ENCODE data around the gene FLNA. TPM values are rescaled to one million over a fixed set of nuclear protein-coding genes. Genes with fewer than 3 reads are reported as not detected.
A peak's percentile ranks its signal among the peaks of the same experiment; 100 is the strongest.

The FLNA gene
- polyA plus RNA-seq, 2 of the 4 experiments (the other 2 are of a cell fraction), result 303 to 1,116 TPM

DNA sequence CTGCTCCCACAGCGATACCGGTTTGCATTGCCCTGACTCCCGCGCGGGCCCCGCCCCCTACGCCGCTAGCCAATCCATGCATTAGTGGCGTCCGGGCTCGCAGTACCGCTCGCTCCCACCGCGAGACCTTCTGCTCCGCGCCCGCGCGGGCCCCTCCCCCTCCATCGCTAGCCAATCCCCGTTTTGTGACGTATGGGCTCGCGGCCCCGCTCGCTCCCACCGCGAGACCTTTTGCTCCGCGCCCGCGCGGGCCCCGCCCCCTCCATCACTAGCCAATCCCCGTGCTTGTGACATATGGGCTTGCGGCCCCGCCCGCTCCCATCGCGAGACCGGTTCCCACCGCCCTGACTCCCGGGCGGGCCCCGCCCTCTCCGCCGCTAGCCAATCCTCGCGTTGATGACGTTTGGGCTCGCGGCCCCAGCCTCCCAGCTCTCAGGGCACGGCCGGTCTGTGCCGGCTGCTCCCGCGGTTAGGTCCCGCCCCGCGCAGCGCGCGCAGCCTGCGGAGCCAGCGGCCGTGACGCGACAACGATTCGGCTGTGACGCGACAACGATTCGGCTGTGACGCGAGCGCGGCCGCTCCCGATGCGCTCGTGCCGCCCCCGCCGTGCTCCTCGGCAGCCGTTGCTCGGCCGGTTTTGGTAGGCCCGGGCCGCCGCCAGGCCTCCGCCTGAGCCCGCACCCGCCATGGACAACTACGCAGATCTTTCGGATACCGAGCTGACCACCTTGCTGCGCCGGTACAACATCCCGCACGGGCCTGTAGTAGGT is 4.5 kb upstream of the FLNA start, which contains the start of gene EMD (continued):
- TF ChIP-seq ATOH8 (CRISPR knock-in tag; IDR thresholded peaks at IDR 0.05; ENCODE audit: low read depth) (no peak), MAX (IDR thresholded peaks at IDR 0.05) (peak; percentile 67), RCOR1 (IDR thresholded peaks at IDR 0.05; ENCODE audit: low read depth, low read length) (no peak)

DNA sequence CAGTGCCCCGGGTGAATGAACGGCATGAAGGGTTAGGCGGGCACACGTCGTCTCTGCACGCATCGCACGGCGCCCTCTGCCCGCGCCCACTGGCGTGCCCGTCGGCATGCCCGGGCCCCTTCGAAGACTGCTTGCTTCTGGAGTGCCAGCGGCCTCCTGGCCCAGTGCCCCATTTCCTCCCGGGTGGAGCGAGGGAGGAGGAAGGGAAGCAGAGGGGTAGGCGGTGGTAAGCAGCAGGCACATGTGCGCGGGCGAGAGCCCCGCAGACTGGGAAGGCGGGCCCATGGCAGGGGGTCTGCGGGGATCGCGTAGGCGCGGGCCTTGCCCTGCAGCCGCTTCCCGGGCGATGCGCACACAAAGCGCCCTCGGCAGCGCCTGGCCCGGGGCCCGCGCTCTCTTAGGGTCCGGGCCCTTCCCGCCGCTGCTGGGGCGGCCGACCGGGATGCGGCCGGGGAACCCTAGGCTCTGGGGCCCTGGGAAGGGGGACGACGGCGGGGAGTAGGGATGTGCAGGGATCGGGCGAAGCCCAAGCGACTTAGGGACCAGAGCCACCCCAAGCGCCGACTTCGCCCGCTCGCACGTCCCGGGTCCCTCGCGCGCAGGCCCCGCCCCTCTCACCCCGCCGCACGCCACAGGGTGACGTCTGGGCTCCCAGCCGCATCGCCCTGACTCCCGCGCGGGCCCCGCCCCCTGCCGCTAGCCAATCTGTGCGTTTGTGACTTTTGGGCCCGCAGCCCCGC is 3.8 kb upstream of the FLNA start:
- CTCF ChIA-PET, result interaction anchor here (0.6 to 1.7 kb wide), 2 partner anchors 15 to 163 kb away, joined by 3 to 8 read pairs; no protein-coding TSS in a partner anchor
- peaks cover 33% of the 10 kb centered on the region for H3K4me1 ChIP-seq
- ATAC-seq, result peak; percentile 11 to 67
- WGBS (ENCODE audit: missing lambda C conversion rate), result 26% methylated on average over 16 of the region's 79 CpGs
- H3K4me3 ChIP-seq, result peak overlapping the region; percentile 53
- H3K4me2 ChIP-seq, result peak overlapping the region; percentile 92
- H3K27ac ChIP-seq, result peak overlapping the region; percentile 89 to 99
- peak in 1 of 2 experiments; percentile 55 for DNase-seq (ENCODE audit: low read depth in 1 of 2, low spot score in 1 of 2)
- POLR2A ChIA-PET, result interaction anchor here (0.7 to 1.6 kb wide), 3 partner anchors 7 to 23 kb away, joined by 4 to 11 read pairs (median 9); partner anchors contain the start of gene RPL10
- FAIRE-seq, result no peak
- no peaks in the 10 kb centered on the region for H3K9me3 ChIP-seq
- TF ChIP-seq NFE2L2 (conservative IDR thresholded peaks at IDR 0.05; ENCODE audit: low read length) (no peak), SMC3 (IDR thresholded peaks at IDR 0.05) (no peak), MAZ (IDR thresholded peaks at IDR 0.05; ENCODE audit: borderline replicate concordance, low read depth, low read length) (no peak), TP53 (CRISPR knock-in tag; IDR thresholded peaks at IDR 0.05) (0 out of 2 replicates have a peak, but pooled peaks have one; percentile 28), TFCP2L1 (CRISPR knock-in tag; IDR thresholded peaks at IDR 0.05) (no peak), BCL3 (IDR thresholded peaks at IDR 0.05) (0 out of 3 replicates have a peak, but pooled peaks have one; percentile 27), BHLHE40 (IDR thresholded peaks at IDR 0.05; ENCODE audit: low read depth, low read length) (no peak), KDM5A (IDR thresholded peaks at IDR 0.05) (no peak), CHD2 (IDR thresholded peaks at IDR 0.05; ENCODE audit: low read length, partially characterized antibody) (no peak), JUN (IDR thresholded peaks at IDR 0.05) (peak; percentile 23 to 58; a peak in 2 of 5 replicates), RNF2 (IDR thresholded peaks at IDR 0.05; ENCODE audit: borderline replicate concordance, low read depth) (no peak), MAX (IDR thresholded peaks at IDR 0.05) (peak; percentile 45), ZFP36 (IDR thresholded peaks at IDR 0.05; ENCODE audit: borderline replicate concordance, partially characterized antibody) (no peak), FOSL2 (IDR thresholded peaks at IDR 0.05) (no peak), FOSL2 (CRISPR knock-in tag; IDR thresholded peaks at IDR 0.05) (no peak), RARB (CRISPR knock-in tag; IDR thresholded peaks at IDR 0.05) (no peak), RFX5 (IDR thresholded peaks at IDR 0.05) (no peak), CBX2 (IDR thresholded peaks at IDR 0.05; ENCODE audit: borderline replicate concordance, low read depth) (no peak), NR3C1 (IDR thresholded peaks at IDR 0.05) (no peak), RAD21 (conservative IDR thresholded peaks at IDR 0.05 in 1 of 2, IDR thresholded peaks at IDR 0.05 in 1 of 2) (no peak), EHF (CRISPR knock-in tag; IDR thresholded peaks at IDR 0.05) (no peak), CTCF (IDR thresholded peaks at IDR 0.05) (no peak), CEBPB (IDR thresholded peaks at IDR 0.05) (no peak)
- TF ChIP-seq, protein P1, sequence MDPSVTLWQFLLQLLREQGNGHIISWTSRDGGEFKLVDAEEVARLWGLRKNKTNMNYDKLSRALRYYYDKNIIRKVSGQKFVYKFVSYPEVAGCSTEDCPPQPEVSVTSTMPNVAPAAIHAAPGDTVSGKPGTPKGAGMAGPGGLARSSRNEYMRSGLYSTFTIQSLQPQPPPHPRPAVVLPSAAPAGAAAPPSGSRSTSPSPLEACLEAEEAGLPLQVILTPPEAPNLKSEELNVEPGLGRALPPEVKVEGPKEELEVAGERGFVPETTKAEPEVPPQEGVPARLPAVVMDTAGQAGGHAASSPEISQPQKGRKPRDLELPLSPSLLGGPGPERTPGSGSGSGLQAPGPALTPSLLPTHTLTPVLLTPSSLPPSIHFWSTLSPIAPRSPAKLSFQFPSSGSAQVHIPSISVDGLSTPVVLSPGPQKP (IDR thresholded peaks at IDR 0.05; ENCODE audit: low read depth, low read length), result no peak
- TF ChIP-seq, protein P2, sequence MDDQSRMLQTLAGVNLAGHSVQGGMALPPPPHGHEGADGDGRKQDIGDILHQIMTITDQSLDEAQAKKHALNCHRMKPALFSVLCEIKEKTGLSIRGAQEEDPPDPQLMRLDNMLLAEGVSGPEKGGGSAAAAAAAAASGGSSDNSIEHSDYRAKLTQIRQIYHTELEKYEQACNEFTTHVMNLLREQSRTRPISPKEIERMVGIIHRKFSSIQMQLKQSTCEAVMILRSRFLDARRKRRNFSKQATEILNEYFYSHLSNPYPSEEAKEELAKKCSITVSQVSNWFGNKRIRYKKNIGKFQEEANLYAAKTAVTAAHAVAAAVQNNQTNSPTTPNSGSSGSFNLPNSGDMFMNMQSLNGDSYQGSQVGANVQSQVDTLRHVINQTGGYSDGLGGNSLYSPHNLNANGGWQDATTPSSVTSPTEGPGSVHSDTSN (IDR thresholded peaks at IDR 0.05), result no peak
- TF ChIP-seq, protein P3, sequence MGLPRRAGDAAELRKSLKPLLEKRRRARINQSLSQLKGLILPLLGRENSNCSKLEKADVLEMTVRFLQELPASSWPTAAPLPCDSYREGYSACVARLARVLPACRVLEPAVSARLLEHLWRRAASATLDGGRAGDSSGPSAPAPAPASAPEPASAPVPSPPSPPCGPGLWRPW (IDR thresholded peaks at IDR 0.05), result no peak
- TF ChIP-seq, protein P4, sequence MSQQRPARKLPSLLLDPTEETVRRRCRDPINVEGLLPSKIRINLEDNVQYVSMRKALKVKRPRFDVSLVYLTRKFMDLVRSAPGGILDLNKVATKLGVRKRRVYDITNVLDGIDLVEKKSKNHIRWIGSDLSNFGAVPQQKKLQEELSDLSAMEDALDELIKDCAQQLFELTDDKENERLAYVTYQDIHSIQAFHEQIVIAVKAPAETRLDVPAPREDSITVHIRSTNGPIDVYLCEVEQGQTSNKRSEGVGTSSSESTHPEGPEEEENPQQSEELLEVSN (IDR thresholded peaks at IDR 0.05; ENCODE audit: borderline replicate concordance, low read depth), result peak; percentile 63

Data from A549 (cell line).